Measurements from ENCODE around the gene KYAT1.

The KYAT1 gene

DNA sequence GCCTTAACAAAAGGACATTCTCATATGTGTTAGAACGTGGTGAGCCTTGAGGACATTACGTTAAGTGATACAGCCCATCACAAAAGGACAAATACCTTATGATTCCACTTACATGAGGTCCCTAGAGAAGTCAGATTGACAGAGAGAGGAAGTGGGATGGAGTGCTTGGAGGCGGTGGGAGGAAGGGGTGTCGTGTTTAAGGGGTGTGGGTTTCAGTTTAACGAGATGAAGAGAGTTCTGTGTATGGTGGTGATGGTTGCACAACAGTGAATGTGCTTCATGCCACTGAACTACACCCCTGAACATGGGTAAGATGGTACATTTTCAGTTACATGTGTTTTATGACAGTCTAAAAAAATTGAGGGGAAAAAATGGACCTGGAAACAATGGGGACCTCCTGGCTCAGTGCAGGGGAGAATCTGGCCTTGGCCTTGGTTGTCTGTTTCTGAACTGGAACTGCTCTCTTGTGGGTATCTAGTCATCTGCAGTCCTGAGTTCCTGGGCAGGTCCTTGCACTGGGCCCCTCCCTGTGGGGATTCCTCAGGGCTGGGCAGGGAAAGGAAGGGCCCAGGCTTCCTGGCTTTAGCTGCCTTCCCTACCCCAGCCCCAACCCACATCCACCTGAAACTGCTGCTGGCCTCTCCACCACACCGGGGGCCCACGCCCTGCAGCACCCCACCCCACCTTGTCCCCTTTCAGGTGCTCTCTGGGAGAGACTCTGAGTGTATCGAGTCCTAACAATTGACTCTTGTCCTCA is 18.0 kb upstream of the KYAT1 start:
- peaks cover 3% of the 10 kb centered on the region for H3K27me3 Mint-ChIP-seq (ENCODE audit: low read depth)
- H3K27ac Mint-ChIP-seq: peak overlapping the region in 1 of 3 experiments; percentile 13
- peaks cover 21% of the 10 kb centered on the region for H3K36me3 Mint-ChIP-seq (ENCODE audit: low read depth)

DNA sequence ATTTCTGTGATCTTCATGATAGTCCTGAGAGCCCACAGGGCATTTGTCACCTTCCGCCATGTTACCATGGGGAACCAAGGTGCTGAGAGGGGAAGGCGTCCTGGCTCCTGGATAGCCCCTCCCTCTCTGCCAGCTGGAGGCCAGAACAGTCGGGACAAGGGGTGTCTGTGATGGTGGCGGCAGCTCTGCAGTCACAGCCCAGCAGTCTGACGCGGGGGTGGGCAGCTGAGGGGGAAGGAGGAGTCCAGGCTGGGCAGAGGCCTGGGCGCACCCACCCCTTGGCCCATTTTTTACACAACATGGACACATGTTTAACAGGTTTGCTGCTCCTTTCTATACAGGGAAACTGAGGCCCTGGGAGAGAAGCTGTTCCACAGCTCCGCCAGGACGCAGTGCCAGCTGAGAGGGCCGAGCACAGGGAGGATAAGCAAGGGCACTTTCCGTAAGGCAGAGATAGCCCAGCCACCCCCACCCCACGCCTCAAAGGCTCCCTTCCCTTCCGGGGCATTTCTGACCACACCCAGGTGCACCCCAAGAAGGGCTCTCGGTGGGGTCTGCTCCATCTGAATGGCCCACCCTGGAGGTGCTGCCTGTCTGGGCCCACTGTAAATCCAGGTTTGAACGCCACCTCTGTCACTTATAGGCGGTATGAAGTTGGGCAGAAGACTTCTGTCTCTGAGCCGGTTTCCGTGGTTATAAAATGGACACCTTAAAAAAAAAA is 17.3 kb upstream of the KYAT1 start:
- TF ChIP-seq, protein P1, sequence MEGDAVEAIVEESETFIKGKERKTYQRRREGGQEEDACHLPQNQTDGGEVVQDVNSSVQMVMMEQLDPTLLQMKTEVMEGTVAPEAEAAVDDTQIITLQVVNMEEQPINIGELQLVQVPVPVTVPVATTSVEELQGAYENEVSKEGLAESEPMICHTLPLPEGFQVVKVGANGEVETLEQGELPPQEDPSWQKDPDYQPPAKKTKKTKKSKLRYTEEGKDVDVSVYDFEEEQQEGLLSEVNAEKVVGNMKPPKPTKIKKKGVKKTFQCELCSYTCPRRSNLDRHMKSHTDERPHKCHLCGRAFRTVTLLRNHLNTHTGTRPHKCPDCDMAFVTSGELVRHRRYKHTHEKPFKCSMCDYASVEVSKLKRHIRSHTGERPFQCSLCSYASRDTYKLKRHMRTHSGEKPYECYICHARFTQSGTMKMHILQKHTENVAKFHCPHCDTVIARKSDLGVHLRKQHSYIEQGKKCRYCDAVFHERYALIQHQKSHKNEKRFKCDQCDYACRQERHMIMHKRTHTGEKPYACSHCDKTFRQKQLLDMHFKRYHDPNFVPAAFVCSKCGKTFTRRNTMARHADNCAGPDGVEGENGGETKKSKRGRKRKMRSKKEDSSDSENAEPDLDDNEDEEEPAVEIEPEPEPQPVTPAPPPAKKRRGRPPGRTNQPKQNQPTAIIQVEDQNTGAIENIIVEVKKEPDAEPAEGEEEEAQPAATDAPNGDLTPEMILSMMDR (IDR thresholded peaks at IDR 0.05; ENCODE audit: unreplicated experiment in 3 of 3): no peak
- Mint-ChIP-seq H3K27ac (peak overlapping the region in 1 of 3 experiments; percentile 13), H3K9me3 (no peaks in the 10 kb centered on the region), H3K36me3 (ENCODE audit: low read depth) (peaks cover 22% of the 10 kb centered on the region), H3K27me3 (ENCODE audit: low read depth) (peaks cover 3% of the 10 kb centered on the region), H3K4me3 (no peak overlapping the region), H3K4me1 (peaks cover 13% of the 10 kb centered on the region)

More for the DNA sequence above, 18.0 kb upstream of the KYAT1 start:
- Mint-ChIP-seq H3K4me3 (no peak overlapping the region), H3K9me3 (no peaks in the 10 kb centered on the region), H3K4me1 (peaks cover 12% of the 10 kb centered on the region)
- TF ChIP-seq, protein P1 (IDR thresholded peaks at IDR 0.05; ENCODE audit: unreplicated experiment in 3 of 3): no peak

DNA sequence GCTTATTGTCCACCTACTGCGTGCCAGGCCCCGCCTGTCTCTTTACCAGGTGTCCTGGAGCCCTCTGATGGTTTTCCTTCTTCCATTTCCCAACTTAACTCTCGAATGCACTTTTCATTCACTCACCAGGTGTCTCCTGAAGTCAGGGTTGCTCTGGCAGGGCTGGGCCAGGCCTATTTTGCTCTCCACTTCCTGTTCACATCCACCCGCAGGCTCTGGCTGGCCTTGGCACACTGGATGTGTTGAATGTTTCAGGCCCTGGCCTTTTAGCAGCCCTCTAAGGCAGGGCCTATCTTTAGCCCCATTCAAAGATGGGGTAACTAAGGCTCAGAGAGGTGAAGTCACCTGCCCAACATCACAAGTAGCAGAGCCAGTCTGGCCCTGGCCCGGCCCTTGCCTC is 16.6 kb upstream of the KYAT1 start:
- H3K9me3 Mint-ChIP-seq: no peaks in the 10 kb centered on the region
- TF ChIP-seq, protein P1 (IDR thresholded peaks at IDR 0.05; ENCODE audit: unreplicated experiment in 3 of 3): no peak
- H3K27ac Mint-ChIP-seq: no peak overlapping the region
- no peak overlapping the region for H3K4me3 Mint-ChIP-seq
- peaks cover 3% of the 10 kb centered on the region for H3K27me3 Mint-ChIP-seq (ENCODE audit: low read depth)
- peaks cover 16% of the 10 kb centered on the region for H3K4me1 Mint-ChIP-seq
- H3K36me3 Mint-ChIP-seq (ENCODE audit: low read depth): peaks cover 26% of the 10 kb centered on the region

DNA sequence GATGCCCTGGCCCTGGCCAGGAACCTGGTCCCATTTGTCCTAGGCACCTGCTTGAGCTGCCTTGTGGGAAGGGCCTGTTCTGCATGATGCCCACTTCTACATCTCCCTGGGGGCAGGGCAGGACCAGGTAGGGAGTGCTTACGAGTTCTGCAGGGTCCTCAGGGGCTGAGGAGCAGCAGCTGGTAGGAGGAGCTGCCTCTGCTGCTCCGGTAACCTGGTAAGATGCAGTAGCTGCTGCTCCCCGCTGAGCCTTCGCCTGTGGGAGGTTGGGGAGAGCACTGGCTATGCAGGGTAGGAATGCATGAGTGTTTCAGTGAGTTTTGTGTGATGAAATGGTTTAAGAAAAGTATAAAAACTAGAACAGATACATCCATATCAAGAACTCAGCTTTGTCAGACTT is 13.8 kb upstream of the KYAT1 start:
- Mint-ChIP-seq H3K4me1 (peaks cover 19% of the 10 kb centered on the region), H3K36me3 (ENCODE audit: low read depth) (peaks cover 29% of the 10 kb centered on the region), H3K27ac (peak overlapping the region in 1 of 3 experiments; percentile 9), H3K4me3 (no peak overlapping the region), H3K9me3 (no peaks in the 10 kb centered on the region), H3K27me3 (ENCODE audit: low read depth) (peaks cover 3% of the 10 kb centered on the region)
- TF ChIP-seq, protein P1 (IDR thresholded peaks at IDR 0.05; ENCODE audit: unreplicated experiment in 3 of 3): no peak

DNA sequence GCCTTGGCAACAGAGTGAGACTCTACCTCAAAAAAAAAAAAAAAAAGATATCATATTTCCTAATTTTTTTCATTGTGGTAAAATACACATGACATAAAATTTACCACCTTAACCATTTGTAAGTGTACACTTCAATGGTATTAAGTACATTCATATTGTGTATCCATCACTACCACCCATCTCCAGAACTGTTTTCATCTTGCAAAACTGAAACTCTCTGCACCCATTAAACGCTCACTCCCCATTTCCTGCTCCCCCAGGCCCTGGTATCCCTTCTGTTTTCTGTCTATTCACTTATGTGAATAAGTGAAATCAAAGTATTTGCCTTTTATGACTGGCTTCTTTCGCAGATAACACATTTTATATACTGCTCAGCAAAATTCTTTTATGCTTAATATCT is 13.0 kb upstream of the KYAT1 start:
- TF ChIP-seq, protein P1 (IDR thresholded peaks at IDR 0.05; ENCODE audit: unreplicated experiment in 3 of 3): no peak
- H3K4me1 Mint-ChIP-seq: peaks cover 19% of the 10 kb centered on the region
- no peak overlapping the region for H3K4me3 Mint-ChIP-seq
- H3K9me3 Mint-ChIP-seq: no peaks in the 10 kb centered on the region
- H3K36me3 Mint-ChIP-seq (ENCODE audit: low read depth): peaks cover 29% of the 10 kb centered on the region
- H3K27ac Mint-ChIP-seq: peak overlapping the region in 1 of 3 experiments; percentile 9
- H3K27me3 Mint-ChIP-seq (ENCODE audit: low read depth): peaks cover 3% of the 10 kb centered on the region

All from nephron (organoid).